DMS114 treated with DMSO at 0.1 percent for 48 hours (cell line): ENCODE data around the gene DHRS12.

Experiments used
- DNase-seq: peaks from one replicate; lab custom pipeline; 2025; ENCODE audit not compliant: unreplicated experiment; lab: John Stamatoyannopoulos, UW

The DHRS12 gene

DNA sequence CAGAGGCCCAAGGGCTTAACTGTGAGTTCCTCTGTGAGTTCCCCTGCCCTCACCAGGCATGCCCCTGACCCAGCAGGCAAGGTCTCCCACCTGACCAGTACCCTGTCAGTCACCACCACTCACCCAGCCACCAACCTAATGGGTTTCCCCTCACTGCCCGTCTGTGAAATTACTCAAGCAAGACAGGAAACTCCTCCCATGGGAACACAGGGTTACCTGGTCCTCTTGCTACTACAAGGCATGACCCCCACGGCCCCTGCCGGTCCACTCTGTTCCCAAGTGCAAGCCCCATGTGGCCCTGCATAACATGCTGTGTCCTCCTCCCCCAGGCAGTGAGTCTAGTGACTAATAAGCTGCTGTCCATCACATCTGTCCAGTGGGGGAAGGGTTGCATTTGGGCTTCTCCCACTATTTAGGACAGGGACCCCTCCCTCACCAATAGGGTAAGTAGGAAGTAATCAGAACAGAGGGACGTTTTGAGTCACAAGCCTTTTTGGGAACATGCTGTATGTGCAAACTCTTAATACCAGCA lies 8.0 kb upstream of the DHRS12 start:
- no peak for DNase-seq

DNA sequence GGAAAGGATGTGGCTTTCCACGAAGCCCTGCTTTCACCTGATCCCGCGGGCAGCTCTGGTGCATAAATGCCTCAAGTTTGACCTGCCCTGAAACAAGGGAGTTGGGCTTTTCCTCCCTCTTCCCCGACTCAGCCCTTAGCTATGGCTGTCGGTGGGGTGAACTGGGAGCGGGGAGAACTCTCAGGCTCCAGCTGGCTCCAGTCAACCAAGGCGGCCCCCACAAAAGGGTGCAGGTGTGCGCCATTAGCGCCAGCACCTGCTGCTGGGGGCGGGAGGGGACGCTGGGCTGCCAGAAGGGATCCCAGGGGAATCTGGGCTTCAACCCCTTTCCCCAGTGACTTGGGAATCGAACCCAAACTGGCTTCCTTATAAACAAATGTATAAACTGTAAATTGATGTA lies 7.1 kb upstream of the DHRS12 start:
- DNase-seq = no peak

DNA sequence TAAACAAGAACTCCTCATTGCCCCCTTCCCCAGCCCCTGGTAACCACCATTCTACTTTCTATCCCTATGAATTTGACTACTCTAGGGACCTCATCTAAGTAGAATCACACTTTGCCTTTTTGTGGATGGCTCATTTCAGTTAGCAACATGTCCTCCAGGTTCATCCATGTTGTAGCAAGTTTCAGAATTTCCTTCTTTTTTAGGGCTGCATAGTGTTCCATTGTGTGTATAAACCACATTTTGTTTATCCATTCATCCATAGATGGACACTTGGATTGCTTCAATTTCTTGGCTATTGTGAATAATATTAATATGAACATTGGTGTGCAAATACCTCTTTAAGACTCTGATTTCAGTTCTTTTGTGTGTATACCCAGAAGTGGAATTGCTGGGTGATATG lies 4.8 kb upstream of the DHRS12 start:
- no peak for DNase-seq

DNA sequence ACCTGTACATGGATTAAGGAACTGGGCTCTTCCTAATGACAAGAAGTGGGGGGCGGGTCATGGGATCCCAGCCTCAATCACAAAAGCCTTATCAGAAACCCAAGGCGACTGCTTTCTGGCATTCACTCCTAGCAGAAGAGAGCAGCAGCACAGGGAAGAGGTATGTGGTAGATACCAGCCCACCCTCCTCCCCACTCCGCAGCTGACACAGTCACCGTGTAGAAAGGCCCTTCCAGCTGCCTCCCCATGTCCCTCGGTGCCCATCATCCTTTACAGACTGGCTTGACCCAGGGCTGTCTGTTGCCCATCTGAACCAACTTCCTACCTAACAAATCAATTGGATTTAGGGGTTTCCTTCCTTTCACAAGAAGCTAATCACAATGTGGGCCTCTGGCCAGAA lies 3.1 kb upstream of the DHRS12 start:
- no peak for DNase-seq

DNA sequence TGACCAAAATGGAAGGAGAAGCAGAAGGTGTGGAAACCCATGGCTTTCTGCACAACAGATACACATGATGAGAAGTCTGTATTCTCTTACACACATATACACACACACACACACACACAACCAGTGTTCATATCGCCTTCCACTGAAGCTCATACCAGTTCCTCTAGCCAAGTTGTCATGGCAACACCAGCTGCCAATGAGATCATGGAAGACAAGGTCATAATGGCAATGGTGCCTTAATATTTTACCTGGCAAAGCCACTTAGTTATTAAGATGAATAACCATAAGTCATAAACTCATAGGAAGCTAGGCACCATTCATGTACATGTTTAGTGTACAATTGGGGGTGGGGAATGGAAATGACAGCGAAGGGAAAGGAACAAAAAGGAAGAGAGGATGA lies 2.6 kb upstream of the DHRS12 start:
- no peak for DNase-seq

DNA sequence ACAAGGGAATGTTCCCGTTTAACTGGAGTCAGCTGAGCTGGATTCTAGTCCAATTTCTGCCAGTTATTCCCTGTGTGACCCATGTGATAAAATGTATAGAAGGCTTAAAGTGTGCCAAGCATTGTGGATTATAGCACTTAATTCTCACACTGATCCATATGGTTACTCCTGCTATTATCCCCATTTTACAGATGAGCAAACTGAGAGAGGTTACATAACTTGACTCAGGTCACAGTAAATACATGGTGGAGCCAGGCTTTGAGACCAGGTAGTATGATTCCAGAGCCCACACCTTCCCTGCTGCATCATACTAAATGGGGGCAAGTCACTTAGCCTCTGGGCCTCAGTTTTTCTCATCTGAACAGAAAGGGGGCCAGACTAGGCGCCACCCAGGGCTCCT lies 2.0 kb upstream of the DHRS12 start:
- DNase-seq = no peak

DNA sequence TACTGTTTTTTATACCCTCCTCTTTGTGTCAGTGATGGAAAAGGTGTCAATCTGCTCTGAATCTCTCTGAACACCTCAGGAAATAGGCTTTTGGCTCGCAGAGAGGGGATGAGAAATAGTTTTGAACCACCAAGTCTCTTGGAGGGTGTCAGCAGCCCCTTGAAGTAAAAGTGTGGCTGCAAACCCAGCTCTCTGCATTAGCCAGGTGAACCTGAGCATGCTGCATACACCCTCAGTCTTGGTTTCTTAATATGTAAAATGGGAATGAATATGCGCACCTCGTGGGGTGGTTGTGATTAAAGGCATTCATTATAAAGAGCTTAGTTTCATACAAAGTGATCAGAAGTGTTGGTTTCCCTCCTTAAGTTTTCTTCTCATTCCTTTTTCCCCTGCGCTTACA lies 1.4 kb upstream of the DHRS12 start:
- DNase-seq = no peak

DNA sequence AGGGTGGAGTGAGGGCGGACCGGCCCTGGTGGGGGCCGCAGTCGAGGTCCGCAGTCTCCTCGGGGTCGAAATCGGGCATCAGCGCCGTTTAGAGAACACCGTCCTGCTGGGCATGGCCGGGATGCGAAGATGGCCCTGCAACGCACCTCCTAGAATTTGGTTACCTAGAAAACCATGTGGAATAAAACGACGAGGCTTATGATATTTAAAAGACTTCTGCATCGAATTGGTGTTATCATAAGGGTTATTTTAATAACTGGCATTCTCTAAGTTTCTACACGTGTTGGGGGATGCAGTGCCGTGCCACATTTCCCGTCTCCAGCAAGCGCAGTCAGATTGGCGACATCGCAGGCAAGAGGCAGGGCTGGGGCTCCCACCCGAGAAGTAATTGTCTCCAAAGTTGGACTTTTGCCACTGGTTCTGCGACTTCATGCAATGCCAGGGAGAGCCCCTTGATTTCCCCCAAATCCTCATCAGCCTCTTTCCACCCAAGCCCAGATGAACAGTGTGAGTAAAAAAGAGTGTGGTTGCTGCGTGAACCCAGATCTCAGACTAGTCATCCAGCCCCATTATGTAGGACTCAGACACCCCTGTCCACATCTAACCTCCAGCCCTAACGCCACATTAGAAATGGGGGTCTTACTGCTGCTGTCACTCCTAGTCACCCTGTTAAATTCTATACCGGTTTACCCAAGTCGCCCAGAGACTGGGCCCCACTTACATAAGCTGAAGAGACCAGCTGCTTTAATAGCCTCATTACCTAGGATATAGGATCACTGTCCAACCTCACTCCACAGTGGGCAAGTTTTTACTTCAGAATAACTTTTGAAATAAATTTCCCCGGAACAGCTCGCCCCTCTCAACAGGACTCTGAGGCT lies 571 bp upstream of the DHRS12 start:
- no peak for DNase-seq

DNA sequence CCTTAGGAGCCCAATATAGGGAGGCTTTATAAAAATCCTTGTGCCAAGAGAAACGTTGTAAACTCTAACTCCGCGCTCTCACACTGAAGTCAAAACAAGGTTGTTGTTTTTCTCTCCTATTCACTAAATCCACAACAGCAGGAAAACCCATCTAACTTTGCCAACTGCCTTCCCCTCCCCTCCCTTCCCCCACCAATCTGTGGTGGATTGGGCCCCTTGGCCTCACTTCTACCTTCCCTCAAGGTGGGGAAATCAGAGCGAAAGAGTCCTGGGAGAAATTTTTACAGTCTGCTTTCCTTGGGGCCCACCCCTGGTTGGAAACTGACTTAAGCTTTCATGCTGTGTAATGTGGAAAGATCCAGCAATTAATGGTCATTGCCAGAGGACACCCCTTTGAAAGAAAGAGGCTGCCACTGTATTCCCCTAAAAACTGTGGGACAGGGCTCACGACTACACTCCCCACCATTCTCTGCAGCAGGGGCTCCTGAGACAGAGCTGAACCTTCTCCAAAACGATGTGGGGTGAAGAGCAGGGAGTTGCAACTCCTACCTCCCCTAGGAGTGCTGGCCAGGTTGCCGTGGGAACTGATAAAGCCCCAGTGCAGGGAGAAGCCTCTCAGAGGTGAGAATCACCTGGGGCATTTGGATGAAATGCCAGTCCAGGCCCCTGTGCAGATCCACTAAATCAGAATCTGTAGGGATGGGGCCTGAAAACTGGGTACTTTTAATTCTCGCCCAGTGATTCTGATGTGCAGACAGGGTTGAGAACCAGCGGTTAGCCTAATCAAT lies 1.1 kb downstream of the DHRS12 start:
- DNase-seq = no peak

DNA sequence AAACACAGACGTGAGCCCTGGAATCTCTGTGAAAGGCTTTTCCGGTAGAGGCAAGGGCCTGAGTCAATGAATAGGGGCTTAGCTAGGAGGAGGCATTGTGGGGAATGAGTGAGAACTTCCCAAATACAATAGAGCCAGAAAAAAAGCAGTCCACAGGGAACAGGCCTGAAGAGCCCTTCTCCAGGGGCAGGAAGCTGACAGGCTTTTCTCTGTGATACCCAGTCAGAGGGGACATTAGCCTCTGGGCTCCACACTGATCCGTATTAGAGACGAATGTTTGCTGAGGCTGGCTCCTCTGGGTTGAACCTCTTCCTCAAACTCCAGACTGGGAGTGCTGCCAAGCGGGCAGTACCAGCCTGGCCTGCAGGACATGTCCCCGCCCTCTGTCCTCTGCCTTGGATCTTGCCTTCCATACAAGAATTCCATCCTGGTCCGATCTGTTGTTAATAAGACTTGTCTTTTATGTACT lies 2.3 kb downstream of the DHRS12 start:
- DNase-seq = no peak

DNA sequence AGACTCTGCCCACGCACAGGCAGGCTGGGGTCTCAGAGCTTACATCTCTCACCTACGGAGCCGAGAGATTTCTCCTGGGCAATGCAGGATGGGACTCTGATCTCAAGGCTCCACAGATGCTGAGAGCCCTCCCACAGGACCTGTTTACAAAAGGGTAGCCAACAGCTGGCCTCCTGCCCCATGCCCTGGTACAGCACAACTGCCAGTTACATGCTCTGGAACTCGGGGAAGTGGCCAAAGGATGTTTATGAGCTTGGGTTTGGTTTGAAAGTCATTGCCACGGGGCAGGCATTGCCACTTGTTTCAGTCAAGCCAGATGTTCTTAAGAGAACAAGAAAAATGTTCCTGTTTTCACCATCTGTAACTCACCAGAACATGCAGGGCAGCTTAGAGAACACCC lies 3.5 kb downstream of the DHRS12 start:
- DNase-seq = no peak

DNA sequence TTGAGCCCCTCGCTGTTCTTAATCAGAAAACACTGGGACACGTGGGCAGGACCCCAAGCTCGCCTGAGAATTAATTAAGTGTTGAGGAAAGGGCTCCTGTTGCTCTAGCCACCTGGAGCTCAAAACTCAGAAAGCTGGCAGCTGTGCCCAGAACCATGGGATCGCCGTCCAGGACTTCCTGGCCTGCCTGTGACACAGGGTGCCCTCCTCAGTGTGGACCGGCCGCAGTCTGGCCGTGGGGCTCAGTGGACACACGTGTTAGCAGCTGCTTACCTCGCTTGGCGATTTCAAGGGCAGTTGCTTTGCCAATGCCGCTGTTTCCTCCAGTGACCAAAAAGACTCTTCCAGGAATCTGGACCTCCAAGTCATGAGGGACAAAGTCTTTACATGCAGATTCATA lies 4.7 kb downstream of the DHRS12 start:
- no peak for DNase-seq

DNA sequence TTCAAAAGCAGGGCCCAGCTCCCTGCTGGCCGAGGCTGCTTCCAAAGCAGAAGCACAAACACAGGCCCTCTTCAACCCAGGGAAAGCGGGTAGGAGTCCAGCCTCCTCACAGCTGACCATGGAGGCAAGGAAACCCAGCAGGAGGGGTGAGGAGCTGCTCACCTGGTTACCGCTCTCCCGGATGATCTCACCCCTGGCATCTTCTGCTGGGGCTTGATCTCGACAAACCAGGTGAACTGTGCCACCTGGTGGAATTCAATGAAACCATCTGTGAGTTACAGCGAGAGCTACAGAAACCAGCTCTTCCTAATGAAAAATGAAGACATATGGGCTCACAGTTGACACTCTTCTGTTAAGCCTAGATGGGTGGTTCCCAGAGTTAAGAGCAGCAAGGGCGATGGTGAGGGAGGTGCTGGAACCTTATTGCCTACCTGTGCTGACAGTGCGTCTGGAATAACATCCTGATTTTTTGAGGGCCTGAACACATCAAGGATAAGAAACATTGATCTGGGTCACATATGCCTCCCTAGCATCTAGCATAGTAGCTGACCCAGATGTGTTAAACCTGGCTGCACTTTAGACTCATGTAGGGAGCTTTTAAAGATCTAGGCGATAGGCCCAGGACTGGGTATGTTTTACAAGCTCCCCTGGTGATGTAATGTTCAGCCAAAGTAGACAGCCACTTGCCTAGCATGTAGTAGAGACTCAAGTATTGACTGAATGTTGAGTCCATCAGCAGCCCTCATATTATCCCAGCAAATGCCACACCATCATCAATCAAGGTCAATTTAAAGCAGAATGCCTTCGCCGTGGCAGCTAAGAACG lies 6.1 kb downstream of the DHRS12 start:
- no peak for DNase-seq

DNA sequence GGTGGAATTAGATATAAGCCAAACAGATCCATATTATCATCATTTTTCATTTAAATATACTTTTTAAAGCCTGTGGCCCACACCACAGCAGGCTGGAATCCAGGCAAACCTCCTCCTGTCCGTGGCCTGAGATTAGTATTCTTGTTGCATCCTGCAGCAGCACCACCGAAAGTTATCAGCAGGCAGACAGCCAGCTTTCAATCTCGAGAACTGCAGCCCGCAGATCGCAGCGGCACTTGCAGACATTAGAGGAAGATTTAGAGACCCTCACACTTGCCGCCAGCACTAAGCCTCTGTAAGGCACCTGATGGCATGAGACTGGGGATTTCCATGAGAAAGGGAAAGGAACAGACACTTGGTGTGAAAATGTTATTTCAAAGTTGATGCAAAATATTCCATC lies 7.4 kb downstream of the DHRS12 start:
- DNase-seq = no peak

DNA sequence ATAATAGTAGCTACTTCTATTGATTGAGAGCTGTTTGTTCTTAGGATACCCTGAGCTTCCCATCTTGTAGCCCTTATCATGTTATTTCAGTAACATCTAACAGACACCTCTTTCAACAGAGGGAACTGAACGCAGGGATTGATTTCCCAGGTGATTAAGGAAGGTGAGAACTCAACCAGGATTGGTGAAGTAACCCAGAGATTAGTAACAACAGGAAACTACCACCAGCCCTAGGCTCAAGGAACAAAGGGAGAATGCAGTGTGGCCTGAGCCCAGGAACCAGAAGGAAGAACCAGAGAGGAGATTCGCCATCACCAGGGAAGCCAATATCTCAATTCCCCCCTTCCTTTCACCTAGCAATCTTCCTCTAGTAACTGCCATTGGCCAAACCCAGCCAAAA lies 8.5 kb downstream of the DHRS12 start:
- DNase-seq = no peak

DNA sequence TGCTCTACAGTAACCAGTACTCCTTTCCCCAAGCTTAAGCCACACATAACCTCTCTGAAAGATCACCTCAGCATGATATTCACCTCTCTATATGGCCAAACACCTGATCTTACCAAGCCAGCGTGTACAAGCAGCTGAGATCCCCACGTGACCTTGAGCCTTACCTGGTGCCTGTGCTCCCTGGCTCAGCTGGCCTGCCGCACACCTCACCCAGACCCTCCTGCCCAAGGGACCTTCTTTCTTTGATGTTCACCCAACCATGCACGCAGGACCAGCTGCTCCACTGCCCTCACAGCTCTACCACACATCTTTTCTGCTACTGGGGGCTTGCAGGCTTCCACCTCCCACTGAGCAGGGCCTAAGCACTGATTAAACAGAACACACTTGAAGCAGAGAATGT lies 9.0 kb downstream of the DHRS12 start:
- DNase-seq = no peak

DNA sequence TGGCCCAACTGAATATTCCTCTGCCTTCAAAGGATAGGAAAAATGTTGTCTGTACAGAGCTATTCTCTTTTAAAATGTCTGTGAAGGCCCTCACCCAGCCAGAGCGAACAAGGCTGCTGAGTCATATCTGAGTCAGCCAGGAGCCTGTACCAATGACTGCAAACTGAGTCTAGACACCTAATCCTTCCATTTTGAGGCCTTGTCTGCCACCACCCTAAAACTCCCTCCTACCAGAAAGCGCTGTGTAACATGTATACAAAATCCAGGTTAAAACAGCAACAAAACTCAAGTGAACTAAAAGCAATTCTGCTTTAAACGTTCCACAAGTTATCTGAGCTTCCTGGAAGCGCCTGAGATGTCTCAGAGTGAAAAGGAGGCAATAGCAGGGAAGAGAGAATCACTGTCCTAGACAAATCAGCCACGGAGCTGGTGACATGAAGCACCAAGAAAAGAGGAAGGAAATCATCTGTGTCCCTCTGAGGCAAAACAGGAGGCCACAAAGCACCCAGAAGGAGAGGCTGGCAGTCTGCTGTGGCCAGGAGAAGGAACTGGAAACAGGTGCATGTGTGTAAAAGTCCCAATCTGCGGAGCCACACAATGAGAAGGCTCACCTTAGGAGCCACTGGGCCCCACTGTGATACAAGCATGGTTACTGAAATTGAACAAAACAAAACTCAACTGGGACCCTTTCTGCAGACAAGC lies 10.2 kb downstream of the DHRS12 start:
- no peak for DNase-seq

DNA sequence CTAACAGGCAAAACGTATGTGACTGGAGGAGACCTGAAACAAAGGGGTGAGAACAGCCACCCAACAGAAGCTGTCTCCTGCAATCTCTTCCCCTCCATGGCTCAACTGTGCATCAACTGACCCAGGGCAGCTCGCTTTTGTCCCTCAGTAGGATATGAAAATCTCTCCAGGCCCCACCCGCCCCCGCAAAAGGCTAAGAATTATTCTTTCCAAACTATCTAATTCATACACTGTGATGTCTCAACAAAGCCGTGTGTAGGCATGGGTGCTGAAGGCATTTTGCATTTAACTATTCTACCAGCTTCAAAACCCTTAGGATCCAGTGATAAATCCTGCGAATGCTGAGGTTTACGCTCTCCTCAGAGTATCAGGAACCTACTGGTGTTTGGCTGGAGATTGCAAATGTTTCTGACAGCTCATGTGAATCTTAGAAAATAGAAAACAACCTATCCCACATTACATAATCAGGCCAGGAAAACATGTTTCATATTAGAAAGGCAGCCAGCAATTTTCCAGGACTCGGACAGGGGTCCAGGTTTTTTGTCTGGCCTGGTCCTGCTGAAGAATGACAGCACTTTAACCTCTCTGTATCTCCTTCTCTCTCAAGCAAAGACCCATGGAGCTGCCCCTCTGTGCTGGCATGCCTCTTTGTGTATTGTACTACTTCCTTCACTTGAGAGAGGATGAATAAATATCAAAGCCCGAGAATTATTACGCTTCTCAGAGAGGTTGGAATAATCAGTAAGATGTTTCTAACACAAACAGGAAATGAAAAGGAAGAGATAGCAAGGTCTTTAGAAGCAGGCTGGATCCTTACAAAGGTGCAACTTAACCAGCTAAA lies 17.3 kb downstream of the DHRS12 start:
- DNase-seq = no peak

DNA sequence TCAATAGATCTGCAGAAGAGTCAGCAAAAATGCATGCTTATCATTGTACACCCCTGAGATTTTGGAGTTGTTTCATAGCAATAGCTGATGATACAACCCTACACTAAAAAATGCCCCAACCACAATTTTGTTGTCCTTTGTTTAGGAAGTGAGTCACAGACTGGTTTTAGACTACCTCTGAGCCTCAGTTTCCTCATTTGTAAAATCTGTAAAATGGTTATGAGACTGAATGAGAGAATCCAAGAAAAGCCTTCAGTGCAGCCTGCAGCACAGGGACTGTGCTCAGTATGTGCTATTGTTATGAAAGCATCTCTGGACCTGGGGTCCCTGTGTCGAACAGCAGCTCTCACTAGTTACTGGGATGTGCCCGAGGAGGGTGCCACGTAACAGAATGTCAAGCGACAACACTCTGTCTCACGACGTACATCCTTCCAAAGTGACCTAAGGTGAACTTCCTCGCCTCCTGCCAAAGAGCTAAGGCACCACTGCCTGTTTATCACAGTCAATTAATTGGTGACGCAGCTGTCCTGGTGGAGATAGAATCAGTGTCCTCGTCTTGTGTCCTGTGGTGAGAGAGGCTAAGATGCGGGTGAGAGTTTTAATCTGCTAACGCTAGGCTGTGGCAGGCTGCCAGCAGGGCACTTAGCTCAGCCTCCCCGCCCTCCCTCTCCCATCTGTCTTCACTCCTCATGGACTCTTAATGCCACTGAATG lies 18.1 kb downstream of the DHRS12 start:
- no peak for DNase-seq
